Transverse colon (tissue), 4 donors: ENCODE data around the gene TAS2R60.

Experiments used
- CTCF ChIP-seq, 5 experiments: fragments of 200-600 bp in 3 of 5; fragments of 450-650 bp in 2 of 5; sonication (generic) in 3 of 5; IDR thresholded peaks; 1 replicate in 2 of 5; 2 replicates in 3 of 5; pipeline ENCODE4 v1.5.1; 2016 to 2017; ENCODE audit warnings: antibody characterized with exemption in 5 of 5, inconsistent platforms in 3 of 5, mild to moderate bottlenecking in 2 of 5, moderate library complexity in 1 of 5
- POLR2AphosphoS5 ChIP-seq, 3 donors: sonication (generic); formaldehyde crosslinking; IDR thresholded peaks; one replicate each; pipeline ENCODE4 v1.6.1; 2016; ENCODE audit warnings: antibody characterized with exemption in 3 of 3

- no peak for TF ChIP-seq CTCF (IDR thresholded peaks at IDR 0.05)
- no peak for TF ChIP-seq POLR2AphosphoS5 (IDR thresholded peaks at IDR 0.05)
Measured at GRCh38 chr7:143419880-143420279, 23.4 kb upstream of the TAS2R60 start.
